Breast epithelium (tissue), 4 donors: ENCODE data around the gene PTBP3. TPM values are rescaled to one million over a fixed set of nuclear protein-coding genes. Genes with fewer than 3 reads are reported as not detected.

Experiments used
- DNase-seq, 2 donors: peaks; one replicate each; pipeline ENCODE4 v3.0.0-alpha.2; 2019; ENCODE audit warnings: low spot score in 2 of 2
- H3K27ac ChIP-seq, 2 donors: fragments of 200-600 bp; sonication (generic) in 1 of 2; one replicate each; pipeline ENCODE4 v1.5.1; 2016 to 2019; ENCODE audit warnings: mild to moderate bottlenecking in 1 of 2
- H3K27me3 ChIP-seq, 2 donors: fragments of 200-600 bp; sonication (generic) in 1 of 2; one replicate each; pipeline versions ENCODE4 v1.5.1 to v1.6.0; 2017 to 2019; ENCODE audit warnings: control low read depth in 1 of 2, mild to moderate bottlenecking in 1 of 2
- H3K36me3 ChIP-seq: fragments of 200-600 bp; one replicate; pipeline ENCODE4 v1.5.1; 2019
- H3K4me1 ChIP-seq, 2 donors: fragments of 200-600 bp; sonication (generic); one replicate each; pipeline ENCODE4 v1.5.1; 2016 to 2019; ENCODE audit warnings: control low read depth in 1 of 2
- H3K4me3 ChIP-seq, 3 donors: fragments of 200-600 bp; sonication (generic); 1 replicate in 2 of 3; 2 replicates in 1 of 3; pipeline ENCODE4 v1.5.1; 2016 to 2019; ENCODE audit warnings: mild to moderate bottlenecking in 3 of 3, moderate library complexity in 2 of 3
- H3K9me3 ChIP-seq, 2 donors: fragments of 200-600 bp; sonication (generic) in 1 of 2; one replicate each; pipeline ENCODE4 v1.5.1; 2016 to 2019; ENCODE audit warnings: control low read depth in 1 of 2
- CTCF ChIP-seq, 3 donors: fragments of 450-650 bp; IDR thresholded peaks; one replicate each; pipeline ENCODE4 v1.5.1; 2016 to 2017; ENCODE audit warnings: antibody characterized with exemption in 3 of 3, mild to moderate bottlenecking in 3 of 3, moderate library complexity in 3 of 3
- POLR2A ChIP-seq: fragments of 450-650 bp; IDR thresholded peaks from one replicate; pipeline ENCODE4 v1.6.1; 2016; ENCODE audit warnings: antibody characterized with exemption, mild to moderate bottlenecking, moderate library complexity
- POLR2AphosphoS5 ChIP-seq, 3 donors: sonication (generic); formaldehyde crosslinking; IDR thresholded peaks; one replicate each; pipeline ENCODE4 v1.6.1; 2017; ENCODE audit warnings: antibody characterized with exemption in 3 of 3
- intact Hi-C: fragments of 100-400 bp; cut with DNase I; formaldehyde crosslinking; loops from one replicate; pipeline ENCODE4 v1.15.1; 2023; ENCODE audit warnings: low total_unique reads
- total RNA-seq, 3 donors: library from RNA; depleted of rRNA; stranded (reverse); fragments of >200 nt; gene quantifications; one replicate each; pipeline ENCODE4 v1.1.0, GENCODE V29; 2016

Gene PTBP3
- total RNA-seq, 3 donors from 2014 or later = 30.6 to 80.2 (median 50.5) TPM

- intact Hi-C loops = no loop called here
Measured at GRCh38 chr9:112279501-112279900, 53.9 kb downstream of the PTBP3 start.

GRCh38 chr9:112278152-112278551 lies 55.3 kb downstream of the PTBP3 start:
- intact Hi-C loops = no loop called here
- Histone ChIP-seq H3K4me3 (no peak overlapping the region), H3K4me1 (no peaks in the 10 kb centered on the region), H3K36me3 (no peaks in the 10 kb centered on the region), H3K27ac (no peak overlapping the region), H3K27me3 (no peaks in the 10 kb centered on the region), H3K9me3 (no peaks in the 10 kb centered on the region)
- TF ChIP-seq CTCF (IDR thresholded peaks at IDR 0.05) = no peak
- no peak for TF ChIP-seq POLR2A
- TF ChIP-seq POLR2AphosphoS5 (IDR thresholded peaks at IDR 0.05) = no peak
- no peak for DNase-seq

More at GRCh38 chr9:112279501-112279900, 53.9 kb downstream of the PTBP3 start:
- peaks cover 10 to 11% of the 10 kb centered on the region in 2 donors for H3K9me3 ChIP-seq
- no peaks in the 10 kb centered on the region for H3K4me1 ChIP-seq
- H3K36me3 ChIP-seq = no peaks in the 10 kb centered on the region
- H3K27me3 ChIP-seq = no peaks in the 10 kb centered on the region
- H3K4me3 ChIP-seq = no peak overlapping the region
- TF ChIP-seq POLR2A (no peak), POLR2AphosphoS5 (IDR thresholded peaks at IDR 0.05) (no peak), CTCF (IDR thresholded peaks at IDR 0.05) (no peak)
- H3K27ac ChIP-seq = no peak overlapping the region
- no peak for DNase-seq

GRCh38 chr9:112274600-112274999 lies 58.8 kb downstream of the PTBP3 start:
- no peak overlapping the region for H3K27ac ChIP-seq
- intact Hi-C loops = no loop called here
- H3K4me3 ChIP-seq = no peak overlapping the region
- TF ChIP-seq CTCF (IDR thresholded peaks at IDR 0.05) (no peak), POLR2AphosphoS5 (IDR thresholded peaks at IDR 0.05) (no peak), POLR2A (no peak)
- no peaks in the 10 kb centered on the region for H3K4me1 ChIP-seq
- H3K36me3 ChIP-seq = no peaks in the 10 kb centered on the region
- H3K9me3 ChIP-seq = no peaks in the 10 kb centered on the region
- no peaks in the 10 kb centered on the region for H3K27me3 ChIP-seq
- no peak for DNase-seq

GRCh38 chr9:112273876-112274275 lies 59.5 kb downstream of the PTBP3 start:
- TF ChIP-seq POLR2AphosphoS5 (IDR thresholded peaks at IDR 0.05) = no peak
- TF ChIP-seq POLR2A = no peak
- no peak for TF ChIP-seq CTCF (IDR thresholded peaks at IDR 0.05)
- H3K27me3 ChIP-seq = no peaks in the 10 kb centered on the region
- no peaks in the 10 kb centered on the region for H3K36me3 ChIP-seq
- H3K4me1 ChIP-seq = no peaks in the 10 kb centered on the region
- no peaks in the 10 kb centered on the region for H3K9me3 ChIP-seq
- no peak for DNase-seq
- H3K4me3 ChIP-seq = no peak overlapping the region
- no peak overlapping the region for H3K27ac ChIP-seq
- intact Hi-C loops = no loop called here

GRCh38 chr9:112271466-112272098 lies 61.8 kb downstream of the PTBP3 start:
- DNase-seq = no peak
- intact Hi-C loops = no loop called here
- H3K4me1 ChIP-seq = no peaks in the 10 kb centered on the region
- no peak overlapping the region for H3K4me3 ChIP-seq
- no peaks in the 10 kb centered on the region for H3K36me3 ChIP-seq
- H3K27me3 ChIP-seq = no peaks in the 10 kb centered on the region
- no peaks in the 10 kb centered on the region for H3K9me3 ChIP-seq
- no peak overlapping the region for H3K27ac ChIP-seq
- no peak for TF ChIP-seq CTCF (IDR thresholded peaks at IDR 0.05)
- TF ChIP-seq POLR2AphosphoS5 (IDR thresholded peaks at IDR 0.05) = no peak
- TF ChIP-seq POLR2A = no peak
